Measurements from ENCODE around the gene BHLHE23.

DNA sequence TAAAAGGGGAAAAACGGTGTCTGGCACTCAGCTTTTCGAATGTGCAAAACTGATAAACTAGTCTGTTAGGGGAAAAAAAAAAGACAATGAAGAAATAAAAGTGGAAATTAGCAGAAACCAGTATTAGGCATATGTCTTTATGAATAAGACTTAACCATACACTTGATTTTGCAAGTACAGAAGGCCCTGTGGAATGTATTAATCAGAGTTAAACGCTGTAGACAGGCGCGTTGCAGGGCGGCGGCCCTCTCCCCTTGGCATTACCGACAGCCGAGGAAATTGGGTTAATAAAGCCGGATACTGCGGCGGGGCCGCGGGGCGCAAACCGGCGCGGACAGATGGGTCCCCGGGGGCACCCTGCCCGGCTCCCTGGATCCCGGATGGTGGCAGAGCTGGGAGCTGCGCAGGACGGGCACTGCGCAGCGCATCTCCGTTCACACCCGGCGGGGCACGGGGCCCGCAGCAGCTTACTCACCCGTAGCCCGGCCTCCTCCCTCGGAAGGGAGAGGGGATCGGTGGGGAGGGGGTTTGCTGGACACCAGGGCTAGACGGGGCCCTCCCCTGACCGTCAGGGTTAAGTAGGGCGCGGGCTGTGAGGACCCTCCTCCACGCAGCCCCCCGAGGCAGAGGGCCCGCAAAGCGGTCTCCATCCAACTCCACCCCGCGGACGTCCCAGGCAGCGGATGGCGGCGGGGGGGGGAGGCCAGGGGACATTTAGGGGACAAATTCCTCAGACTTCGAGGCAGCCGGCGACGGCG is 2.0 kb downstream of the BHLHE23 start:
- TF ChIP-seq, protein P1, sequence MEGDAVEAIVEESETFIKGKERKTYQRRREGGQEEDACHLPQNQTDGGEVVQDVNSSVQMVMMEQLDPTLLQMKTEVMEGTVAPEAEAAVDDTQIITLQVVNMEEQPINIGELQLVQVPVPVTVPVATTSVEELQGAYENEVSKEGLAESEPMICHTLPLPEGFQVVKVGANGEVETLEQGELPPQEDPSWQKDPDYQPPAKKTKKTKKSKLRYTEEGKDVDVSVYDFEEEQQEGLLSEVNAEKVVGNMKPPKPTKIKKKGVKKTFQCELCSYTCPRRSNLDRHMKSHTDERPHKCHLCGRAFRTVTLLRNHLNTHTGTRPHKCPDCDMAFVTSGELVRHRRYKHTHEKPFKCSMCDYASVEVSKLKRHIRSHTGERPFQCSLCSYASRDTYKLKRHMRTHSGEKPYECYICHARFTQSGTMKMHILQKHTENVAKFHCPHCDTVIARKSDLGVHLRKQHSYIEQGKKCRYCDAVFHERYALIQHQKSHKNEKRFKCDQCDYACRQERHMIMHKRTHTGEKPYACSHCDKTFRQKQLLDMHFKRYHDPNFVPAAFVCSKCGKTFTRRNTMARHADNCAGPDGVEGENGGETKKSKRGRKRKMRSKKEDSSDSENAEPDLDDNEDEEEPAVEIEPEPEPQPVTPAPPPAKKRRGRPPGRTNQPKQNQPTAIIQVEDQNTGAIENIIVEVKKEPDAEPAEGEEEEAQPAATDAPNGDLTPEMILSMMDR (IDR thresholded peaks at IDR 0.05; ENCODE audit: borderline replicate concordance, extremely low read depth, low read length, poor library complexity, severe bottlenecking), result no peak
- TF ChIP-seq EZH2 (IDR thresholded peaks at IDR 0.05; ENCODE audit: borderline replicate concordance, low read depth, low read length, severe bottlenecking), result no peak
